SK-N-SH (cell line): ENCODE measurements around the gene BRWD1. TPM values are rescaled to one million over a fixed set of nuclear protein-coding genes. Genes with fewer than 3 reads are reported as not detected.

Experiments used
- CTCF ChIA-PET: fragments of 300-600, 350-600 bp; formaldehyde crosslinking; extraction: SDS; loops from one replicate; lab custom pipeline; 2021; lab: Yijun Ruan, JAX
- POLR2A ChIA-PET: fragments of 350-600 bp; sonication (Branson Sonifier 250); formaldehyde crosslinking; extraction: SDS; loops from one replicate; lab custom pipeline; 2020; ENCODE audit warnings: antibody characterized with exemption, inconsistent platforms; lab: Yijun Ruan, JAX
- DNase-seq: peaks from one replicate; pipeline ENCODE4 v3.0.0; 2012
- H2AFZ ChIP-seq: fragments of 200-600 bp; sonication (generic); 2 replicates; pipeline ENCODE4 v1.8.1; 2016; ENCODE audit warnings: antibody characterized with exemption, mild to moderate bottlenecking, low read depth
- H3F3A ChIP-seq: fragments of 200-600 bp; sonication (generic); replicated peaks from 2 replicates; pipeline ENCODE3; 2016; ENCODE audit warnings: antibody characterized with exemption, mild to moderate bottlenecking; ENCODE audit not compliant: insufficient read depth
- H3K27ac ChIP-seq, 2 experiments: fragments of 200-500 bp in 1 of 2; fragments of 200-600 bp in 1 of 2; sonication (Bioruptor generic) in 1 of 2; sonication (generic), shearing (Covaris generic) in 1 of 2; 2 replicates each; pipeline versions ENCODE4 v1.5.1 to v1.6.1; 2014 to 2016; ENCODE audit warnings: low read depth in 2 of 2, inconsistent platforms in 1 of 2, low read length in 1 of 2, mild to moderate bottlenecking in 1 of 2, mixed read lengths in 1 of 2
- H3K27me3 ChIP-seq: fragments of 200-600 bp; sonication (generic), shearing (Covaris generic); 2 replicates; pipeline ENCODE4 v1.6.1; 2016; ENCODE audit warnings: mixed run types; ENCODE audit not compliant: insufficient read depth
- H3K36me3 ChIP-seq, 2 experiments: fragments of 200-500 bp in 1 of 2; fragments of 200-600 bp in 1 of 2; sonication (Bioruptor generic) in 1 of 2; sonication (generic) in 1 of 2; replicated peaks in 1 of 2; 2 replicates each; pipeline versions ENCODE3 to v1.5.1; 2014 to 2016; ENCODE audit warnings: low read length in 1 of 2, mild to moderate bottlenecking in 1 of 2; ENCODE audit not compliant: insufficient read depth in 2 of 2, control insufficient read depth in 1 of 2
- H3K4me1 ChIP-seq, 2 experiments: fragments of 200-500 bp in 1 of 2; fragments of 200-600 bp in 1 of 2; sonication (Bioruptor generic) in 1 of 2; sonication (generic), shearing (Covaris generic) in 1 of 2; 2 replicates each; pipeline versions ENCODE4 v1.5.1 to v1.6.1; 2014 to 2016; ENCODE audit warnings: low read depth in 1 of 2, low read length in 1 of 2, mixed run types in 1 of 2; ENCODE audit not compliant: insufficient read depth in 2 of 2, control insufficient read depth in 1 of 2
- H3K4me2 ChIP-seq: fragments of 200-600 bp; sonication (generic), shearing (Covaris generic); 2 replicates; pipeline ENCODE4 v1.6.1; 2017; ENCODE audit warnings: mixed run types
- H3K4me3 ChIP-seq, 2 experiments: fragments of 200-500 bp in 1 of 2; fragments of 200-600 bp in 1 of 2; sonication (Bioruptor generic) in 1 of 2; sonication (generic), shearing (Covaris generic) in 1 of 2; 2 replicates each; pipeline versions ENCODE4 v1.5.1 to v1.8.1; 2014 to 2016; ENCODE audit warnings: low read depth in 2 of 2, inconsistent platforms in 1 of 2, low read length in 1 of 2, mild to moderate bottlenecking in 1 of 2, mixed read lengths in 1 of 2, moderate library complexity in 1 of 2
- H3K79me2 ChIP-seq: fragments of 200-600 bp; sonication (generic); 2 replicates; pipeline ENCODE4 v1.8.1; 2017; ENCODE audit warnings: mild to moderate bottlenecking; ENCODE audit not compliant: insufficient read depth
- H3K9ac ChIP-seq: fragments of 200-600 bp; sonication (generic); 2 replicates; pipeline ENCODE4 v1.6.1; 2017; ENCODE audit warnings: mixed run types
- H3K9me2 ChIP-seq: fragments of 200-600 bp; sonication (generic); 2 replicates; pipeline ENCODE4 v1.6.1; 2017; ENCODE audit warnings: mixed run types
- H3K9me3 ChIP-seq: fragments of 200-600 bp; sonication (generic); 2 replicates; pipeline ENCODE4 v1.6.1; 2017; ENCODE audit warnings: mixed run types, mild to moderate bottlenecking, moderate library complexity
- H4K20me1 ChIP-seq: fragments of 200-600 bp; sonication (generic); 2 replicates; pipeline ENCODE4 v1.6.1; 2017; ENCODE audit warnings: mild to moderate bottlenecking, mixed run types; ENCODE audit not compliant: insufficient read depth
- FOXJ3 ChIP-seq: sonication (generic); formaldehyde crosslinking; IDR thresholded peaks from 2 replicates; pipeline ENCODE4 v1.5.1; 2020; ENCODE audit warnings: mild to moderate bottlenecking, missing genetic modification reagents
- JUND ChIP-seq: IDR thresholded peaks from 2 replicates; pipeline ENCODE4 v1.4.0; 2012
- MXI1 ChIP-seq: IDR thresholded peaks from 2 replicates; pipeline ENCODE4 v1.6.1; 2012; ENCODE audit warnings: mild to moderate bottlenecking, low read depth, low read length, improper control_type of control experiment
- NFIC ChIP-seq: IDR thresholded peaks from 2 replicates; pipeline ENCODE4 v1.4.0; 2012; ENCODE audit warnings: borderline replicate concordance
- NRF1 ChIP-seq: IDR thresholded peaks from 2 replicates; pipeline ENCODE4 v1.6.1; 2012; ENCODE audit warnings: low read depth, mild to moderate bottlenecking, low read length
- REST ChIP-seq: IDR thresholded peaks from 2 replicates; pipeline ENCODE4 v1.6.1; 2012; ENCODE audit warnings: mild to moderate bottlenecking, low read depth, low read length, moderate library complexity
- WGBS: methylation state at CpG from one replicate; pipeline ENCODE4 v1.1.6; 2017; ENCODE audit warnings: low lambda C conversion rate; 5-methylcytosine and 5-hydroxymethylcytosine counted together
- polyA plus RNA-seq, 3 experiments: library from polyadenylated mRNA; depleted of rRNA; stranded (reverse); fragments of >200 nt; gene quantifications; 2 replicates each; pipeline ENCODE4 v1.2.3, GENCODE V29; 2012
- TF ChIP-seq, protein P1 (sequence below): IDR thresholded peaks from 2 replicates; pipeline ENCODE4; 2012
- TF ChIP-seq, protein P2 (sequence below): fragments of 200-600 bp; sonication (generic); IDR thresholded peaks from 2 replicates; pipeline ENCODE4 v1.6.1; 2017; ENCODE audit warnings: antibody characterized with exemption, mild to moderate bottlenecking, moderate library complexity

BRWD1 gene
- polyA plus RNA-seq, 1 of the 3 experiments (the other 2 are of a cell fraction), result 7.9 TPM

- no peaks in the 10 kb centered on the region for H3K79me2 ChIP-seq
- H3K36me3 ChIP-seq, result peaks cover 65 to 66% of the 10 kb centered on the region in 2 experiments
- H3K9me3 ChIP-seq, result no peaks in the 10 kb centered on the region
- H3K4me3 ChIP-seq, result no peak overlapping the region
- ChIA-PET POLR2A (no interaction called here), CTCF (interaction anchor here (1.2 kb wide), 1 partner anchor 233 kb away, joined by 3 read pairs; no protein-coding TSS in a partner anchor)
- TF ChIP-seq, protein P1, sequence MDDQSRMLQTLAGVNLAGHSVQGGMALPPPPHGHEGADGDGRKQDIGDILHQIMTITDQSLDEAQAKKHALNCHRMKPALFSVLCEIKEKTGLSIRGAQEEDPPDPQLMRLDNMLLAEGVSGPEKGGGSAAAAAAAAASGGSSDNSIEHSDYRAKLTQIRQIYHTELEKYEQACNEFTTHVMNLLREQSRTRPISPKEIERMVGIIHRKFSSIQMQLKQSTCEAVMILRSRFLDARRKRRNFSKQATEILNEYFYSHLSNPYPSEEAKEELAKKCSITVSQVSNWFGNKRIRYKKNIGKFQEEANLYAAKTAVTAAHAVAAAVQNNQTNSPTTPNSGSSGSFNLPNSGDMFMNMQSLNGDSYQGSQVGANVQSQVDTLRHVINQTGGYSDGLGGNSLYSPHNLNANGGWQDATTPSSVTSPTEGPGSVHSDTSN, result no peak
- TF ChIP-seq JUND (no peak), NFIC (no peak), NRF1 (no peak), MXI1 (no peak)
- no peaks in the 10 kb centered on the region for H3K9me2 ChIP-seq
- H2AFZ ChIP-seq, result no peak overlapping the region
- WGBS, result 92% methylated on average over 6 of the region's 6 CpGs
- no peaks in the 10 kb centered on the region for H4K20me1 ChIP-seq
- no peak overlapping the region for H3K9ac ChIP-seq
- H3F3A ChIP-seq, result no peaks in the 10 kb centered on the region
- no peak for DNase-seq
- no peak overlapping the region for H3K27ac ChIP-seq
- no peaks in the 10 kb centered on the region for H3K4me1 ChIP-seq
- no peak overlapping the region for H3K4me2 ChIP-seq
- H3K27me3 ChIP-seq, result no peaks in the 10 kb centered on the region
These were observed 104.7 kb downstream of the BRWD1 start for GRCh38 chr21:39208624-39209333.

DNA sequence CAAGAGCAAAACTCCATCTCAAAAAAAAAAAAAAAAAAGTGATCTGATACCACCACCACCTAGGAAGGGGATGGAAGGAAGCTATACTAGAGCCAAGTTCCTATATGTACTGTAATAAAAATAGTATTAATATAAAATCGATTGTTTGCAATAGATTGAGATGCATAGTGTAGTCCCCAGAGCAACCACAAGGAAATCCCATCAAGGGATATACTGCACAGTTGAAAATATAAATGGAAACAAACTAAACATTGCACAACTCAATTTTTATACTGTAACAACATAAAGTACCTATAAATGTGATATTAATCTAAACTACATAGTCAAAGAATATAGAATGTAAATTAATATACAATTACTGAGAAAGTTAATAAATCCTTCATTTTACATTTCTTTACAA is 109.3 kb downstream of the BRWD1 start:
- TF ChIP-seq, protein P2, sequence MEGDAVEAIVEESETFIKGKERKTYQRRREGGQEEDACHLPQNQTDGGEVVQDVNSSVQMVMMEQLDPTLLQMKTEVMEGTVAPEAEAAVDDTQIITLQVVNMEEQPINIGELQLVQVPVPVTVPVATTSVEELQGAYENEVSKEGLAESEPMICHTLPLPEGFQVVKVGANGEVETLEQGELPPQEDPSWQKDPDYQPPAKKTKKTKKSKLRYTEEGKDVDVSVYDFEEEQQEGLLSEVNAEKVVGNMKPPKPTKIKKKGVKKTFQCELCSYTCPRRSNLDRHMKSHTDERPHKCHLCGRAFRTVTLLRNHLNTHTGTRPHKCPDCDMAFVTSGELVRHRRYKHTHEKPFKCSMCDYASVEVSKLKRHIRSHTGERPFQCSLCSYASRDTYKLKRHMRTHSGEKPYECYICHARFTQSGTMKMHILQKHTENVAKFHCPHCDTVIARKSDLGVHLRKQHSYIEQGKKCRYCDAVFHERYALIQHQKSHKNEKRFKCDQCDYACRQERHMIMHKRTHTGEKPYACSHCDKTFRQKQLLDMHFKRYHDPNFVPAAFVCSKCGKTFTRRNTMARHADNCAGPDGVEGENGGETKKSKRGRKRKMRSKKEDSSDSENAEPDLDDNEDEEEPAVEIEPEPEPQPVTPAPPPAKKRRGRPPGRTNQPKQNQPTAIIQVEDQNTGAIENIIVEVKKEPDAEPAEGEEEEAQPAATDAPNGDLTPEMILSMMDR, result peak; percentile 31; the same call in 1 of the 2 replicates
- TF ChIP-seq REST, result no peak
- TF ChIP-seq FOXJ3 (CRISPR knock-in tag), result no peak
- Histone ChIP-seq H3K9me2 (no peaks in the 10 kb centered on the region), H3K4me1 (no peaks in the 10 kb centered on the region), H3K27me3 (no peaks in the 10 kb centered on the region), H3K9me3 (no peaks in the 10 kb centered on the region), H3K27ac (no peak overlapping the region), H3K79me2 (no peaks in the 10 kb centered on the region), H3K36me3 (peaks cover 52 to 60% of the 10 kb centered on the region in 2 experiments), H3K4me2 (no peak overlapping the region), H3K9ac (no peak overlapping the region), H3K4me3 (no peak overlapping the region), H2AFZ (no peak overlapping the region), H3F3A (peaks cover 14% of the 10 kb centered on the region), H4K20me1 (no peaks in the 10 kb centered on the region)
- ChIA-PET POLR2A (no interaction called here), CTCF (interaction anchor here (0.6 to 1.1 kb wide), 2 partner anchors 16 to 387 kb away, joined by 3 to 4 read pairs; no protein-coding TSS in a partner anchor)
- 87% methylated on average over 1 of the region's 1 CpG for WGBS
- no peak for DNase-seq
